Fibroblast of skin of scalp (primary cell): ENCODE measurements around the gene POLR3H.
"Not testable (repeated sequence)": the region's sequence is repeated elsewhere in the genome, so short reads cannot be mapped to it uniquely, and the experiment has no call there.

ENCODE experiments used
- DNase-seq: peaks from one replicate; pipeline ENCODE4 v3.0.0-alpha.2; 2013

Gene POLR3H

DNA sequence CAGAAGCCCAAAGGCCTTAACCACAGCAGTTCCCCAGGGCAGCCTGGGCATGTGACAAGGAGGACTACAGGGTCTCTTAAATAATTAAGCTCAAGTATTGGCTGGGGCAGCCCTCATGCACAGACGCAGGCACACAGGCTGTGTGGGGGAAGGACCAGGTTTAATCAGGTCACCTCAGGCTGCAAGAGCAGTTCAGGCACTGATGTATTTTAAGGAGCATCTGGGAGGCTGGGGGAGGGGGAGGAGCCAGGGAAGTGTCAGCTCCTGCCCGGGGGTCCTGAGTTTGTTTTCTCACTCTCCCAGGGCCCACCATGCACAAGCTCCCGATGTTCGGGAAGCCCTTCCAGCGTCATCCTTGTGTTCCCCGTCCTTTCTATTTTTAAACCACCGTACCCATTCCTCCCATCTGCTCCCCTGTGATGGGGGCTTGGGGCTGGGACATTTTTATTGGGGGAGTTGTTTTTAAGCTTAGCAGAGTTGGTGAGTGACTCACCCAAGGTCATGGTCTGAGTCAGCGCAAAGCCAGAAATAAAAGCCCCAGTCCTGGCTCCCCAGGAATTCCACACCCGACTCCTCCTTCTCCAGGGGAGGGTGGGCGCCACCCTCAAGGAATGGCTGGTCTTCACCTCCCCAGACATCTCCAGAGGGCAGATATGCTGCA lies 18.9 kb upstream of the POLR3H start:
- DNase-seq: peak; percentile 89

DNA sequence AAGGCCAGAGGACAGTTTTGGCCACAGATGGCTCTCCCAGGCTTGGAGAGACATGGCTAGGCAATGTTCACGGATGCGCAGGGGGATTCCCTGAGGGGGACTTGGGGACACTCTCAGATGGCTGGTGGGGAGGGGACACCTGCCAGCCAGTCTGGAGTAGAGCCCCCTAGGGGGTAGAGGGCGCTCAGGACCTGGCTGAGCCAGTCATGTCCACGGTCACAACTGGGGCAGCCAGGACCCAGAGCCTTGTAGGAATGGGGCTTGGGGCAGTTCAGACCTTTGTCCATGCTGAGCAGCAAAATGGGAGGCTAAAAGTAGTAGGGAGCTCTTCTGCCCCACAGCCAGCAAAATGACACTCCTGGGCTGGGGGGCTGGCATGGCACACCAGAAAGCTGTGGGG lies 18.2 kb upstream of the POLR3H start:
- DNase-seq: no peak

DNA sequence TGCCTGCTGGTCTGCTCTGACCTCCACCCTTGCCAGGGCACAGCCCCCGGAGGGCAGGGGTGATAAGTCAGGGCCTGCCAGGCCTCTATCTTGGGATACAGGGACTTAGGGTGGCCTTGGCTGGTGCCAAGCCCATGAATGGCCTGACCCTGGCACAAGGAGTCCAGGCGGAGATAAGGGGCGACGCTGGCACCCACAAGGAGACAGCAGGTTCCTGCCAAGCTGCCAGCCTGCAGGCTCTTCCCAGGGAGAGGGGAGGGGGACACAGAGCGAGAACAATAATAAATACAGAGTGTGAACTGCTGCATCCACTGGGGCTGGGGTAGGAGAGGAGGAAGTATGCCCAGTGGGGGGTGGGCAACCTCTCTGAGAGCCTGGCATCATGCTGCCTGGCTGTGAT lies 17.5 kb upstream of the POLR3H start:
- DNase-seq: no peak

DNA sequence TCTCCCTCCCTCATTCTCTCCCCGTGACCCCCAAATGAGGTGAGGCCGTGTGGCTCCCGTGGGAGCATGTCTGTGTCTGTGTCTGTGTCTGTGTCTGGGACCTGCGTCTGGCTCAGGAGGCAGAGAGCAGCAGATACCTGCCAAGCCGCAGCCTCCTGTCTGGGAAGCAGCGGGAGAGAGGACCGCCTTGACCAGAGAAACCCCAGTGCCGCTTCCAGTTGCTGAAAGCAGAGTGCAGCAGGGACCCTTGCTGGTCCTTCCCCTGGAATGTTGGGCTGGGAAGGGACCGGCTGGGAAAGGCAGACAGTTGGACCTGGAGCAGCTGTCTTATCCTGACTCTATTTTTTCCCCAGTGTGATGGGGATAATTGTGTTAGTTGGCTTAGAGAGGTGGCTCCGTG lies 17.1 kb upstream of the POLR3H start:
- no peak for DNase-seq

DNA sequence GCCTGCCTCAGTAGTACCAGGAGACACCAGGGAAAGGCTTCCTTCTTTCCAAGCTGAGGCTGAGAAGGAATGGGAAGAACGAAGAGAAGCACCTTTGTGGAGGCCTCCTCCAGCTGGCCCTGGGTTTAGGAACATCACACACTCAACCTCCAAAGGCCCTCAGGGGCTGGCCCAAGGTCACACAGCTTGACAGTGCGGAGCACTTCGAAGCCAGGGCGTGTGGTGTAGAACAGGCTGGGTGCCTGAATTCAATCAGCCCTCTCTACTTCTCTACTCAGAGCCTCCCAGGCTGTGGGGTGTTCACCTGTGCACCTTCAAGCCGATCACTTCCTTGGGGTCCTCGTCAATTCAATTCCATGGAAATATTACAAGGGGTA lies 15.8 kb upstream of the POLR3H start:
- no peak for DNase-seq

DNA sequence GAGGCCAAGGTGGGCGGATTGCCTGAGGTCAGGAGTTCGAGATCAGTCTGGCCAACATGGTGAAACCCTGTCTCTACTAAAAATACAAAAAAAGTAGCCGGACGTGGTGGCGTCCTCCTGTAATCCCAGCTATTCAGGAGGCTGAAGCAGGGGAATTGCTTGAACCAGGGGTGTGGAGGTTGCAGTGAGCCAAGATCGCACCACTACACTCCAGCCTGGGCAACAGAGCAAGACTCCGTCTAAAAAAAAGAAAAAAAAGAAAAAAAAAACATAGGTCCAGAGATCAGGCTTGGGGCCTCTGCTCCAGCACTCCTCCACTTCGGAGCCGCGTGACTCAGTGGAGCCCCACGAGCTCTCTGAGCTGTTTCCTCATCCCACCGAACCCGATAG lies 14.0 kb upstream of the POLR3H start:
- DNase-seq: not testable (repeated sequence)

DNA sequence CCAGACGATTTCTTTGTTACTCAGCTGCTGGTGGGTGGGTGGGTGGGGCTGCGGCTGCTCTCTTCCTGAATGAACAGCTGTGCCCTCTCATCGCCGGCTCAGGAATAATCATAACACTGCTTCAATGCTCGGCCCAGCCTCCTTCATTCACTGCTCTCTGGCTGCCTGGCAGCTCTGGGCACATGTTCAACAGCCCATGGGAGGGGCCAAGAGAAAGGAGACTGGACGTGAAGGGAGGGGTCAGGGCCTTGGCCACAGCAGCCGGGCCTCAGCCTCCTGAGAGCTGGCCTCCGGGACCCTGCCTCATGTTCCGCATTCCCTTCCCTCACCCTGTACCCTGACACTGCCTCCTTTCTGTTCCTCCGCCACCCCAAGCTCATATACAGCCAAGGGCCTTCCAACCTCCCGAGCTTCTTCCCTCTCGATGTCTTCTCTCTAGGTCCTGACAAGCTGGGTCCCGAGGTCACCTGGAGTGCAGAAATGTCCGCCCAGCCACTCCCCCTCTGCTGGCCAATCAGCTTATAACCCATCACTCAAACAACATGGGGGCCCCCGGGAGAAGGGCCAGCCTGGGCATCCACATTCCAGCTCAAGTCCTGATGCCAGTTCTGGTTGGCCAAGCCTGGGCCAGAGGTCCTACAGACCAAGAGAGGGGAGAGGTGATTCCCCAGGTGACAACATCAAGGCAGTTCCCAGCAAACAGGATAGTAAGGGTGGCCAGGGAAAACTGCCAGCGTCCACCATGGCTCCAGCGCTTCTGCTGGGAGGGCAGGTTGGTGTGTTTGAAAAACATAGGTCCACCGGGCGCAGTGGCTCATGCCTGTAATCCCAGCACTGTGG lies 13.4 kb upstream of the POLR3H start:
- peak; percentile 81 for DNase-seq

DNA sequence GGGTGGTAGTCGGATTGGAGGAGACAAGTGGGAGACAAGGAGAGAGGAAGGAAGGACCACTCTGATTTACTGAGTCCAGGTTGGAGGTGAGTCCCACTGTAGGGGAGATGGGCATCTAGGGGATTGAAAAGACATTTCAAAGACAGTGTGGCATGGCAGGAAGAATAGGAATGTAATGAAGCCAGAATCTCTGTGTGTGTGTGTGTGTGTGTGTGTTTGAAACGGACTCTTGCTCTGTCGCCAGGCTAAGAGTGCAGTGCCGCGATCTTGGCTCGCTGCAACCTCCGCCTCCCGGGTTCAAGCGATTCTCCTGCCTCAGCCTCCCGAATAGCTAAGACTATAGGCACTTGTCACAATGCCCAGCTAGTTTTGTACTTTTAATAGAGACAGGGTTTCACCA lies 12.3 kb upstream of the POLR3H start:
- no peak for DNase-seq

DNA sequence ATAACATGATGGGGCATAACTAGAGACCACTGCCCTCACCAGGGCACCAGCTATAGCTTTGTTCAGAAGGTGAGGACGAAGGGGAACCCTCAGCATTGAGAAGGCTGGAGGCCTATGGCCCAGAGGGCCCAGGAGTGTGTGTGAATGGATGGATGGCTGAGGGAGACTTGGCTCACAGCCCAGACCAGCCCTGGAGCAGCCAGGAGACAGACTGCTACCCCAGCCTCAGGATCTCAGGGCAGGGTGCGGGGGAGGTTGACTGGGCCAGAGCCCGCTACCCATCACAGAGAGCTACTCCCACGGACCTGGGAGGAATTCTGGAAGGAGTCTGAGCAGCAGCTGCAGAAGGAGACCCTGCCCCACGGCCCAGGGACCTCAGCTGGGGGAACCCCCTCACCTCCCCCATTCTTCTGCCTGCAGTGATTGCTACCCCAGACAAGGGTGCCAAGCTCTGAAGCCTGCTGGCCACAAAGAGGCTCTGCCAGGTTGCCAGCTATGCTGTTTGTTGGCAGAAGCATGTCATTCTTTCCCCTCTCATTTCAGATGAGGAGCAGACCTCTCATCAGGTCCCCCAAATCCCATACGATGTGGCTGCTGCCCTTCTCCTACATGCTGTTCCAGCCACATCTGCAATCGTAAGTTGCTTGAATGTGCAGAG lies 11.2 kb upstream of the POLR3H start:
- DNase-seq: no peak

DNA sequence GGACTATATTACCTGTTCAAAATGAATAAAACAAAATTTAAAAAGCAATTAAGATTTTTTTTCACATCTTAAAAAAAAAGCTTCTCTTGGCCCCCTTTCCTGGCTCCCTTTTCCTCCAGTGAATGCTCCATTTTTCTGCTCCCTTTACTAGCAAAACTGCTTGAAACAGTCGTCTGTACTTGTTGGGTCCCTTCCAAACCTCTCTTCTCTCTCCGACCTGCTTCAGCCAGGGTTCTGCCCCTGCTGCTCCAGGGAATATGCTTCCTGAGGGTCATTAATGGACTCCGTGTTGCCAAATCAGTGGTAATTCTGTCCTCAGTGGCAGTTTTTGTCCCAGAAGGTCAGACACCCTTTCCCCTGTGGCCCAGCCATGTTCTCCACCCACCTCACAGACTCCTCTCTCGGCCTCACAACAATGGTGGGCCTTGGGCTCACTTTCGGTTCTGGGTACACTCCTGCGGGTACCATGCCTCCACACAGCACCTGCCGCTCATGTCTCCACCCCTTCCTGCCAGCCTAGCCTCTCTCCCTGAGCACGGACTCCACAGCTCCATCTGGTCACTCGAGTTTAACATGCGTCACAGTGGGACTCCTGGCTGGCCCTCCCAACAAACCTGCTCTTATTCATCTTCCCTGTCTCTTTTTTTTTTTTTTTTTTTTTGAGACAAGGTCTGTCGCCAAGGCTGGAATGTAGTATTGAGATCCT lies 7.8 kb upstream of the POLR3H start:
- DNase-seq: no peak

DNA sequence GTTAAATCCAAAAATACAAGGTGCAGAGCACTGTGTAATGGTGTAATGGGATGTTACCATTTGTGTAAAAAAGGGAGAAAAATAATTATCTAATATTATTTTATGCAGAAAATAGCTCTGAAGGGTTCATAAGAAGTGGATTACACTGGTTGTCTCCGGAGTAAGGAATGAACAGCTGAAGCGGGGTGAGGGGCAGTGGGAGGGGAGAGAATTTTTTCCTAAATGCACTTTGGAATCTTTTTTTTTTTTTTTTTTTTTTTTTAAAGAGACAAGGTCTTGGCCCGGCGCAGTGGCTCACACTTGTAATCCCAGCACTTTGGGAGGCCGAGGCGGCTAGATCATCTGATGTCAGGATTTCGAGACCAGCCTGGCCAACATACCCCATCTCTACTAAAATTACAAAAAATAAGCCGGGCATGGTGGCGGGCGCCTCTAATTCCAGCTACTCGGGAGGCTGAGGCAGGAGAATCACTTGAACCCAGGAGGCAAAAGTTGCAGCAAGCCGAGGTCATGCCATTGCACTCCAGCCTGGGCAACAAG lies 6.8 kb upstream of the POLR3H start:
- DNase-seq: no peak

DNA sequence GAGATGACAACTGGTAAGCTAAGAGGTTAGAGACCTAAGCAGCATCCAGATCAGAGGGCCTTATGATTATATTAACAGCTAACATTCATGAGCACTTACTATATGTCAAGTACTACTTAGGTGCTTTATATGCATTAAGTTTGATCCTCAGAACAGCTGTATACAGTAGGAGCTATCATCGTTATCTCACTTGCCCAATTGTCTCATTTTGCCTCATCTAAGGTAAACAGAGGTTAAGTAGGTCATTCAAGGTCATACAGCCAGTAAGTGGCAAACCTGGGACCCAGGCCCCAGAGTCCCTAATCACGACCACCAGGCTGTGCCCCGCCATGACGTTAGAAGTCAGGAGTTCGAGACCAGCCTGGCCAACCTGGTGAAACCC lies 4.6 kb upstream of the POLR3H start:
- DNase-seq: no peak

DNA sequence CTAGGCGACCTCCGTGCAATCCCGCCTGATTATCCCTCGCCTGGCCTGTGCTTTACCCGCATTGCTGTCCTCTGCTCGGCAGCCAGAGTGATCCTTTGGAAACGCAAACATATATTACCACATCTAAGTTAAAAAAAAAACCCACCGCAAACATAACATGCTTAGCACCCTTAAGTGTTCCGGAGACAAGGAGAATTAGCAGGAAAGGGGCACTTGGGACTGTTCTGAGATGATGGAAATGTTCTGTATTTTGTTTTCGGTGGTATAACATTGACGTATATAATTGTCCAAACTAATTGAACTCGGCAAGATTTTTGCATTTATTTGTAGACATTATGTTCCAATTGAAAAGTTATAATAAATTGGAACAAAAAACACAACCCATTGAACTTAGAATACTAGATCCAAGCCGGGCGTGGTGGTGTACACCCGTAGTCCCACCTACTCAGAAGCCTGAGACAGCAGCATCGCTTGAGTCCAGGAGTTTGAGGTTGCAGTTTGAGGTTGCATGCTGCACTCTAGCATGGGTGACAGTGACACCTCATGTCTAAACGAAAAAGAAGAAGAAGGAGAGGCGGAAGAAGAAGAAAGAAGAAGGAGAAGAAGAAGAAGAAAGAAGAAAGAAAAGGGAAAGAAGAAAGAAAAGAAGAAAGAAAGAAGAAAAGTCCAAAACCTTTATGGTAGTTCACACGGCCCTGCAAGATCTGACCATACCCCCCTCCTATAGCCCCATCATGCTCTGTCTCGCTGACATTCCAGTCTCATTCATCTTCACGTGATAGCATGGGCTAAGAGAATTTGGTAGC lies 604 bp upstream of the POLR3H start:
- DNase-seq: peak; percentile 29

DNA sequence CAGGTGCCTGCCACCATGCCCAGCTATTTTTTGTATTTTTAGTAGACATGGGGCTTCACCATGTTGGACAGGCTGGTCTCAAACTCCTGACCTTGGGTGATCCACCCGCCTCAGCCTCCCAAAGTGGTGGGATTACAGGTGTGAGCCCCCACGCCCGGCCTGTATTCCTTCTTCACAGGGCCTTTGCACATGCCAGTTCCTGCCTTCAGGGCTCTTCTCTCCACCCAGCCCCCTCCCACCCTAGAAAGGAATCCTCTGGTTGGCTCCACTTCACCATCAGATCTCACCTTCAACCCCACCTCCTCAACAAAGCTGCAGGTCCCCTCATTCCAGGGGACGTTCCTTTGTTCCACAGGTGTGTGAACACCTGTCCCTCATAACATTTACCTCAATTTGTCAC lies 2.0 kb downstream of the POLR3H start:
- DNase-seq: no peak

DNA sequence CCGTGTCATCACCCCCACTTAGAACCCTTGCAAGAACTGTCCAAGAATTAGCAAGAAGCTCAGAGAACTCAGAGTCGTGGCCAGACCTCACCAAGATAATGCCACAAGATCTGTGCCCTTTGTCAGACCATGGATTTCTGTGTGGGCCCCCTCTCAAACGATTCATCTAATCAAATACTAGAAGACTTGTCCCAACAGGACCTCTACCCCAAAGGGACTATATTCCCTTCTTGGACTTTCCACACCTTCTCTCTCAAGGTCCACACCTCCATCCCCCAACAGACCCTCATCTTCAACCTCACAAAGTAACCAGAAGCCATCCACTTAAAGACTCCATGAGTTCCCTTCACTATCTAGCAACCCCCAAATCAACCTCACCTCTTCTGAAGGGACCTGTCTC lies 2.8 kb downstream of the POLR3H start:
- DNase-seq: no peak

DNA sequence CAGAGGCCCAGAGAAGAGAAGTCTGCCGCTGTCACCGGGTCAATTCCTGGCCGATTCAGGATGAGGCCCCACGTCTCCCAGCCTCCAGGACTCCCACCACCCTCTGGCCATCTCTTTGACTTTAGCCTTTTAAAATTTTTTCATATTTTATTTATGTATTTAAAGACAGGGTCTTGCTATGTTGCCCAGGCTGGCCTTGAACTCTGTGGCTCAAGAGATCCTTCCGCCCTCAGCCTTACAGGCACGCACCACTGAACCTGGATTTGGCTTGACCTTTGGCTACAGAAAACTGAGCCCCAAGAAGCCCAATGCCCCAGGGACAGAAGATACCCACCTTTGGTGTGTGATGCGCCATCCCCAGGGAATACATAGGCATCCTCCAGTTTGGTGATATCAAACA lies 3.9 kb downstream of the POLR3H start:
- no peak for DNase-seq

DNA sequence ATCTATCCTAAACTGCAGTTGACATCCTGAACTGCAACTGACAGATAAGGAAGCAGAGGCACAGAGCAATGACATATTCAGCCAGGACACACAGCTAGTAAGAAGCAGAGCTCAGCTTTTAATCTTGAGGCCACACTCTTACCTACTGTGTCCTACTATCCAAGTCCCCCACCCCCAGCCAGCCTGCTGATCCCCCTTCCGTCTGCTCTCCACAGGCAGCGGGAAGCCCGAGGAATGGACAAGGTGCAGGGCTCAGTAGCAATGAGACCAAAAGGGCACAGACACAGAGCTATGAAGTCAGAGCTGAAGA lies 4.3 kb downstream of the POLR3H start:
- no peak for DNase-seq

DNA sequence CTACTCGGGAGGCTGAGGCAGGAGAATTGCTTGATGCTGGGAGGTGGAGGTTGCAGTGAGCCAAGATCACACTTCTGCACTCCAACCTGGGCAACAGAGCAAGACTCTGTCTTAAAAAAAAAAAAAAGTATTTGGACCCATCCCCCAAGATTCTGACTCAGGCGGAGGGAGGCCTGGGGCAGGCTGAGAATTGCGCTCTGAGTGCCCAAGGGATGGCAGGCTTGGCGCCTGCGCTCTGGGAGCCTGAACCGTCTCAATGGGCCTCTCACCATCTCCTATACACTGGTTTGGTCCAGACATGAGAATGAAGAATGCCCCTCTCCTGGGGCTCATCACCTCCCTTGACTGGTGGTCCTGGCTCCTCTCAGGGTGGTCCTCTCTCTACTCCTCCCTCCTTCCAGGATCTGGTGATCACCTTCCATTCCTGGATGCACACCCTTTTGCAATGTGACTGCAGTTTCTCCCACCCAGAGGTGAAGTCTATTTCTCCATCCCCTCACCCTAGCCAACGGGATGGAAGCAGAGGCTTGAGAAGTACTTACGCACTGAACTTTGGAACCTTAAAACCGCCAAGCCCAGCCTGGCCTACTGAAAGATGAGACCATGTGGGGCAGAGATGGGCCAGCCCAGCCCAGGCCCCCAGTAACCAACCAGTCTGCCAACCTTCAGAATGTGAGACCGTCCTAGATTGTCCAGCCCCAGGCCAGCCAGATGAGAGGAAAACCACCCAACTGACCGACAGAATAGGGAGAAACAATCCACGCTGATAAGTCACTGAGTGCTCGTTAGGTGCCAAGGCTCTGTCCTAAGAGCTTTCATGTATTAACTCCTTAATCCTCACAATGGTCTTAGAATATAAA lies 4.9 kb downstream of the POLR3H start:
- no peak for DNase-seq

DNA sequence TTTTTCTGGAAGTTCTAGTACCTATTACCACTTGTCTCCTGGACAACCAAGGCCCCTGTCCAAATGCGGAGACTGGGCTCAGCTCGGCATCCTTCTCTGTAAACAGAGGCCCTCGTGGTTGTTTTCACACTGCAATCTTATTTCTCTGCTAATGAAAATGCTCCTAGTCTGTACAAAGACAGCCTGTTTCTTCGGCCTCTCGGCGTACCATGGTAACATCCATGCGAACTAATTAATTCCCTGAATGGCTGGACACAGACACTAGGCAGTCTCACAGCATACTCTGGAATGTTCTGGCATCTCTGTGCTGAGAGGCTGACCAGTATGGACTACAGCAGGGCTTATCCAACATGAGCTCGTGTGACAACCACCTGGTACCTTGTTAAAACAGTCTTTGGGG lies 5.7 kb downstream of the POLR3H start:
- no peak for DNase-seq

DNA sequence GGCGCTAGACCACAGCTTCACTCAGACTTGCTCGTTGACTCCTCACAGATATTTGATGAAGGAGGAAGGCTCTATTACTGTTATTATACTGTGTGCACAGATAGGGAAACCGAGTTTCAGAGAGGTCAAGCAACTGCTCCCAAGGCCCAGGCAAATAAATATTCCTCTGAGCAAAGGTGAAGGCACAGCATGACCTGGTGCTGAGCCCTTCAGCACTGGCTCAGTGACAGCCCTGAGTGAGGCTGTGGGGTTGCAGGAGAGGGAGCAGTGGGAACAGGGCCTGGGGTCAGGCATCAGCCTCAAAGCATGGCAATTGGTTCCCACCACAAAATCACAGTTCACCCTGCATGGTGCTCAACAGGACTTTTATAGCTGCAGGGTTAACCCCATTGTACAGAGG lies 7.1 kb downstream of the POLR3H start:
- DNase-seq: no peak

DNA sequence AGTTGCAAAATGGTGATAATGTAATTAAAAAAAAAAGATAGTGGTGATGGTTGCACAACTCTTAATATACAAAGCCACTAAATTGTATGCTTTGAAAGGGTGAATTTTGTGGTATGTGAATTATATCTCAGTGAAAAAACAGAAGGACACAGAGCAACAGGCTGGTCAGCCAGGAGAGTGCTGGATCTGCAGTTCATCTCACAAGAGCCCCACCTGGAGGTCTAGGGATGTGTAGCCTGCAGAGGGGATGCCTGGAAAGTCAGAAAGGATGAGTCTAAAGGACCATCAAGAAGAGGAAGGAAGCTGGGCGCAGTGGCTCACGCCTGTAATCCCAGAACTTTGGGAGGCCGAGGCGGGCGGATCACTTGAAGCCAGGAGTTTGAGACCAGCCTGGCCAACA lies 9.0 kb downstream of the POLR3H start:
- peak; percentile 21 for DNase-seq
